RWPE2 (cell line): ENCODE data around the gene KRT83.

Source experiments
- ATAC-seq: fragments of 200-7000 bp; cut with Tn5 transposase; 3 replicates; pipeline ENCODE4 v1.9.1; 2021; ENCODE audit warnings: low read depth
- DNase-seq: peaks from one replicate; pipeline ENCODE4 v3.0.0-alpha.2; 2020; ENCODE audit warnings: low spot score
- H3K27ac ChIP-seq: fragments of 450-650 bp; 2 replicates; pipeline ENCODE4 v1.5.1; 2017; ENCODE audit warnings: mild to moderate bottlenecking; ENCODE audit not compliant: poor library complexity, severe bottlenecking
- H3K27me3 ChIP-seq: fragments of 250-450 bp; sonication (Bioruptor Pico); 2 replicates; pipeline ENCODE4 v1.5.1; 2021; ENCODE audit warnings: mild to moderate bottlenecking, moderate library complexity; ENCODE audit not compliant: insufficient read depth, poor library complexity, severe bottlenecking
- H3K36me3 ChIP-seq: fragments of 250-450 bp; sonication (Bioruptor Pico); 2 replicates; pipeline ENCODE4 v1.5.1; 2020; ENCODE audit warnings: low read depth, mild to moderate bottlenecking, moderate library complexity
- H3K4me1 ChIP-seq: fragments of 250-450 bp; sonication (Bioruptor Pico); 2 replicates; pipeline ENCODE4 v1.5.1; 2021; ENCODE audit warnings: mild to moderate bottlenecking, moderate library complexity; ENCODE audit not compliant: insufficient read depth, poor library complexity, severe bottlenecking
- H3K4me3 ChIP-seq: fragments of 250-450 bp; sonication (Bioruptor Pico); 2 replicates; pipeline ENCODE4 v1.5.1; 2021; ENCODE audit warnings: mild to moderate bottlenecking, moderate library complexity; ENCODE audit not compliant: severe bottlenecking
- H3K9me3 ChIP-seq: fragments of 250-450 bp; sonication (Bioruptor Pico); 2 replicates; pipeline ENCODE4 v1.5.1; 2021; ENCODE audit warnings: mild to moderate bottlenecking, moderate library complexity; ENCODE audit not compliant: severe bottlenecking
- TF ChIP-seq, protein P1 (sequence below): fragments of 450-650 bp; IDR thresholded peaks from one replicate; pipeline ENCODE4 v1.5.1; 2017; ENCODE audit warnings: mild to moderate bottlenecking, moderate library complexity; ENCODE audit not compliant: poor library complexity, severe bottlenecking

The KRT83 gene

GRCh38 chr12:52280796-52281560 lies 40.2 kb downstream of the KRT83 start:
- no peaks in the 10 kb centered on the region for H3K27me3 ChIP-seq
- TF ChIP-seq, protein P1, sequence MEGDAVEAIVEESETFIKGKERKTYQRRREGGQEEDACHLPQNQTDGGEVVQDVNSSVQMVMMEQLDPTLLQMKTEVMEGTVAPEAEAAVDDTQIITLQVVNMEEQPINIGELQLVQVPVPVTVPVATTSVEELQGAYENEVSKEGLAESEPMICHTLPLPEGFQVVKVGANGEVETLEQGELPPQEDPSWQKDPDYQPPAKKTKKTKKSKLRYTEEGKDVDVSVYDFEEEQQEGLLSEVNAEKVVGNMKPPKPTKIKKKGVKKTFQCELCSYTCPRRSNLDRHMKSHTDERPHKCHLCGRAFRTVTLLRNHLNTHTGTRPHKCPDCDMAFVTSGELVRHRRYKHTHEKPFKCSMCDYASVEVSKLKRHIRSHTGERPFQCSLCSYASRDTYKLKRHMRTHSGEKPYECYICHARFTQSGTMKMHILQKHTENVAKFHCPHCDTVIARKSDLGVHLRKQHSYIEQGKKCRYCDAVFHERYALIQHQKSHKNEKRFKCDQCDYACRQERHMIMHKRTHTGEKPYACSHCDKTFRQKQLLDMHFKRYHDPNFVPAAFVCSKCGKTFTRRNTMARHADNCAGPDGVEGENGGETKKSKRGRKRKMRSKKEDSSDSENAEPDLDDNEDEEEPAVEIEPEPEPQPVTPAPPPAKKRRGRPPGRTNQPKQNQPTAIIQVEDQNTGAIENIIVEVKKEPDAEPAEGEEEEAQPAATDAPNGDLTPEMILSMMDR, result no peak
- H3K9me3 ChIP-seq, result no peaks in the 10 kb centered on the region
- H3K4me3 ChIP-seq, result no peak overlapping the region
- peaks cover 51% of the 10 kb centered on the region for H3K4me1 ChIP-seq
- ATAC-seq (peak; percentile 61), DNase-seq (peak; percentile 94)
- H3K36me3 ChIP-seq, result no peaks in the 10 kb centered on the region
- H3K27ac ChIP-seq, result peak overlapping the region; percentile 99

GRCh38 chr12:52280319-52280795 lies 40.8 kb downstream of the KRT83 start:
- peaks cover 45% of the 10 kb centered on the region for H3K4me1 ChIP-seq
- no peak overlapping the region for H3K4me3 ChIP-seq
- peak; percentile 65 for ATAC-seq
- H3K36me3 ChIP-seq, result no peaks in the 10 kb centered on the region
- H3K27ac ChIP-seq, result peak overlapping the region; percentile 99
- TF ChIP-seq, protein P1, result no peak
- peak; percentile 97 for DNase-seq
- H3K9me3 ChIP-seq, result no peaks in the 10 kb centered on the region
- H3K27me3 ChIP-seq, result no peaks in the 10 kb centered on the region

DNA sequence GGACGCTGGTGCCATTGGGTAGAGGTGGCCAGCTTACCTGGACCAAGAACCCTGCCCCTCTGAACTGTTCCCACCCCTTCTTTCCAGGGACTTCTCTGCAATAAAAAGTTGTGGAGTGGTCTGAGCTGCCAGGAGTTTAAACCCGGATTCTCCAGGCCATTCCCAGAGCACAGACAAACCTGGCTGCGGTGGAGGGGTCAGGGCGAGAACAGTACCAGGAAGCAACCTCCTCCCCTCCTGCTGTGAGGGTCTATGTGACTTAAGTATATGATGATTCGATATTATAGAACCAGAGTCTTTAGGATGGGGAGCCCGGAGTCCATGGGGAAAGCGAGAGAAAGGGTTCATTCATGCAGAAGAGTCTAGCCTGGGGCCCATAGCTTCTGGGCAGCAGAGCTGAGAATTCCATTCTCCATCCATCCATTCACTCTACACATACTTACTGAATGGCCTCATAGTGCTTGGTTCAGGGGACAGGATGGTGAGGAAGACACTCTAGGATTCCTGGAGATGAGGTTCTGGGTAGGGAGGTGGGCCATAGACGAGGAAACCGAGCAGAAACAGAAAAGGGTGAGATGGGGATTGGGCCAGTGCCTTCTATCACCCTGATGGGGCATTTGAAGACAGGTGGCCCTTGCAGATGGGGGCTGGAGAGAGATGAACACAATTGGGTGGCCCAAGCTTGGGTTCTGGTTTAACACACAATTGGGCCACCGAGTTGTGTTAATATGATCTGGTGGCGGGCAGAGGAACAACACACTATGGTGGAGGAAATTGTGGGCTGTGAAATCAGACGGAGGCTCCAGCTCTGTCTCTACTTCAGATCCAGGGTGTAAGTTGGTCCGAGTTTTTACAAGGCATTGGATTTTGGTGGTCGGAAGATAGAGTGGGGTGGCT lies 41.5 kb downstream of the KRT83 start:
- no peak overlapping the region for H3K4me3 ChIP-seq
- no peaks in the 10 kb centered on the region for H3K36me3 ChIP-seq
- no peaks in the 10 kb centered on the region for H3K27me3 ChIP-seq
- peak overlapping the region; percentile 99 for H3K27ac ChIP-seq
- no peak for DNase-seq
- TF ChIP-seq, protein P1, result no peak
- H3K9me3 ChIP-seq, result no peaks in the 10 kb centered on the region
- no peak for ATAC-seq
- peaks cover 39% of the 10 kb centered on the region for H3K4me1 ChIP-seq

DNA sequence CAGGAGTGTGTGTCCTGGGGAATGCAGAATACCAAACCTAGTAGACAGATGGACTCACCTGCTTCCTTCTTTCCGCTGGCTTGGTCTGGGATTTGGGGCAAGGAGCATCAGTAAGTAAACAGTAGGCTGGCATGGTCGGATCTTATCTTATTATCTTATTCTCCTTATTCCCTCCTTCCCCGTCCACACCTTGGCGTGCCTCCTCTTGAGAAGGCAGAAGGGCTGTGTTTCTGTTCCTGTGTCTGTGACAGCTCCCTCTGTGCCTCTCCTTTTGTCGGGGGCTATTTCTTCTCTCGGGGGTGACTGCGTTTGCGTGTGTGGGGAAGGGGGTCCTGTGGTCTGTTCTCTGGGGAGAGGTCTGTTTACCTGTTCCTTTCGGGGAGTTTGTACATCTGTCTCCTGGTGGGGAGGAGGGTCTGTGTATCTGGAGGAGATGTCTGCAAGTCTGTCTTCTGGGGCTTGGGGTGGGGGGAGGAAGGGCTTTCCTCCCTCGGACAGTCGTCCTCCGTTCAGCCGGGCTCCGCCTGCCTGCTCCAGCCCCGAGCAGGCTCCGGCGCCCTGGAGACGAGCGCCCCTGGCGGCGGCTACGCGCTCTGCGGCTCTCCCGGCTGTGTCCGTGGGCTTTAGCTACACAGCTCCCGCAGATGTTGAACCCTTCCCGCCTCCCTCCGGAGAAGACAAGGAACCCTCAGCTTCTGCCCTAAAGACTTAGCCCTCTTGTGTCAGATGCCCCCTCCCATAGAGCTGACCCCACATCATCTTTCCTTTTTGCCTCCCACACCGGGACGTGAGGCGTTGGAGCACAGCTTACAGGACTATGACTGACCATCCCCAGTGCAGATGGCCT lies 42.4 kb downstream of the KRT83 start:
- peaks cover 33% of the 10 kb centered on the region for H3K4me1 ChIP-seq

More for the DNA sequence above, 42.4 kb downstream of the KRT83 start:
- Histone ChIP-seq H3K4me3 (no peak overlapping the region), H3K36me3 (no peaks in the 10 kb centered on the region), H3K27ac (peak overlapping the region; percentile 99), H3K27me3 (no peaks in the 10 kb centered on the region), H3K9me3 (no peaks in the 10 kb centered on the region)
- TF ChIP-seq, protein P1, result peak; percentile 95
- DNase-seq, result no peak
- ATAC-seq, result peak; percentile 58
